K562 (cell line): ENCODE data around the gene ADAM19. TPM values are rescaled to one million over a fixed set of nuclear protein-coding genes. Genes with fewer than 3 reads are reported as not detected.

Experiments
- ARID4B ChIP-seq: sonication (generic); formaldehyde crosslinking; IDR thresholded peaks from 2 replicates; pipeline ENCODE4 v1.8.0; 2022; ENCODE audit warnings: mild to moderate bottlenecking, missing genetic modification reagents
- CEBPB ChIP-seq: fragments of 450-650 bp; IDR thresholded peaks from 2 replicates; pipeline ENCODE4 v1.6.1; 2016; ENCODE audit warnings: missing genetic modification characterization, missing compliant biosample characterization
- EP300 ChIP-seq: IDR thresholded peaks from 2 replicates; pipeline ENCODE4 v1.6.1; 2012; ENCODE audit warnings: low read length, improper control_type of control experiment
- ETV1 ChIP-seq: fragments of 450-650 bp; conservative IDR thresholded peaks from 2 replicates; pipeline ENCODE4 v1.6.1; 2016; ENCODE audit warnings: missing genetic modification characterization, control low read depth, low read depth, missing compliant biosample characterization
- MAFG ChIP-seq: fragments of 450-650 bp; conservative IDR thresholded peaks from 2 replicates; pipeline ENCODE4 v1.6.1; 2016; ENCODE audit warnings: missing genetic modification characterization, missing compliant biosample characterization
- MGA ChIP-seq: fragments of 450-650 bp; IDR thresholded peaks from 2 replicates; pipeline ENCODE4 v1.6.1; 2016; ENCODE audit warnings: mild to moderate bottlenecking, moderate library complexity
- PRDM10 ChIP-seq: fragments of 450-650 bp; IDR thresholded peaks from 2 replicates; pipeline ENCODE4 v1.6.1; 2018; ENCODE audit not compliant: partially characterized antibody
- polyA plus RNA-seq, 8 experiments: library from polyadenylated mRNA; depleted of rRNA in 4 of 8; stranded (reverse) in 5 of 8; unstranded in 3 of 8; fragments of >200 nt; fragmentation: Nextera tagmentation in 2 of 8; fragmentation: Illumina TruSeq in 1 of 8; extraction: Ambion mirVana in 2 of 8; extraction: Trizol in 1 of 8; gene quantifications; 2 replicates each; pipeline versions ENCODE4 v1.2.1 to v1.2.3, GENCODE V29; 2011 to 2014; ENCODE audit warnings: inconsistent platforms in 1 of 8, missing spikeins in 1 of 8
- total RNA-seq, 7 experiments: library from RNA; depleted of rRNA in 6 of 7; stranded (reverse); fragments of >200 nt in 6 of 7; fragmentation: Illumina TruSeq in 2 of 7; extraction: Trizol in 2 of 7; gene quantifications; 2 replicates each; pipeline versions ENCODE4 v1.2.1 to v1.2.3, GENCODE V29; 2011 to 2021; ENCODE audit warnings: low replicate concordance in 1 of 7

ADAM19 gene
- total and polyA plus RNA-seq, 9 of the 15 experiments (the other 6 are each of a cell fraction or from before 2014, with no cell fraction given): 0.11 to 1.1 (median 0.43) TPM

GRCh38 chr5:157555037-157555640 is 20.4 kb downstream of the ADAM19 start (continued):
- 0 out of 2 replicates have a peak, but pooled peaks have one; percentile 21 for TF ChIP-seq MGA
- TF ChIP-seq MAFG (tag): peak; percentile 11; the same call in 1 of the 2 replicates
- peak; percentile 52 for TF ChIP-seq PRDM10
- TF ChIP-seq EP300: peak; percentile 57
- no peak for TF ChIP-seq ARID4B (CRISPR knock-in tag)
- TF ChIP-seq ETV1 (tag): peak; percentile 90
- TF ChIP-seq CEBPB: peak; percentile 99
